Peyer's patch (tissue), 4 donors: ENCODE results near the gene ICA1L. TPM values are rescaled to one million over a fixed set of nuclear protein-coding genes. Genes with fewer than 3 reads are reported as not detected.

Experiments used
- DNase-seq, 3 donors: peaks; one replicate each; pipeline ENCODE4 v3.0.0-alpha.2; 2017 to 2019
- H3K27ac ChIP-seq, 4 donors: fragments of 200-600 bp; sonication (generic); one replicate each; pipeline ENCODE4 v1.5.1; 2016 to 2019
- H3K27me3 ChIP-seq, 2 donors: fragments of 200-600 bp; sonication (generic); one replicate each; pipeline ENCODE4 v1.5.1; 2019
- H3K36me3 ChIP-seq, 3 donors: fragments of 200-600 bp; sonication (generic); one replicate each; pipeline ENCODE4 v1.5.1; 2016 to 2019
- H3K4me1 ChIP-seq, 4 donors: fragments of 200-600 bp; sonication (generic); one replicate each; pipeline ENCODE4 v1.5.1; 2016 to 2019
- H3K4me3 ChIP-seq, 4 donors: fragments of 200-600 bp; sonication (generic); 1 replicate in 3 of 4; 2 replicates in 1 of 4; pipeline ENCODE4 v1.5.1; 2016 to 2019; ENCODE audit warnings: mild to moderate bottlenecking in 1 of 4
- H3K9me3 ChIP-seq, 4 donors: fragments of 200-600 bp; sonication (generic); one replicate each; pipeline ENCODE4 v1.5.1; 2016 to 2019; ENCODE audit warnings: mild to moderate bottlenecking in 1 of 4
- CTCF ChIP-seq, 6 experiments: fragments of 450-650 bp in 4 of 6; fragments of 200-600 bp in 2 of 6; sonication (generic) in 1 of 6; IDR thresholded peaks; one replicate each; pipeline ENCODE4 v1.5.1; 2017 to 2019; ENCODE audit warnings: antibody characterized with exemption in 6 of 6, mild to moderate bottlenecking in 3 of 6, moderate library complexity in 1 of 6
- POLR2A ChIP-seq, 2 donors: fragments of 450-650 bp; IDR thresholded peaks; one replicate each; pipeline ENCODE4 v1.5.1; 2017; ENCODE audit warnings: antibody characterized with exemption in 2 of 2, mild to moderate bottlenecking in 2 of 2, moderate library complexity in 2 of 2
- total RNA-seq, 4 donors: library from RNA; depleted of rRNA; stranded (reverse); fragments of >200 nt; gene quantifications; one replicate each; pipeline ENCODE4 v1.1.0, GENCODE V29; 2016

ICA1L gene
- total RNA-seq, 4 donors from 2014 or later, result 2.5 to 6.3 (median 4.9) TPM

GRCh38 chr2:202782940-202783558, 88.5 kb downstream of the ICA1L start:
- Histone ChIP-seq H3K27ac (no peak overlapping the region), H3K9me3 (no peaks in the 10 kb centered on the region), H3K4me3 (no peak overlapping the region), H3K27me3 (no peaks in the 10 kb centered on the region), H3K4me1 (no peaks in the 10 kb centered on the region), H3K36me3 (peaks cover 0 to 10% (median 0%) of the 10 kb centered on the region in 3 donors)
- TF ChIP-seq CTCF (IDR thresholded peaks at IDR 0.05), result no peak
- TF ChIP-seq POLR2A (IDR thresholded peaks at IDR 0.05), result no peak
- no peak for DNase-seq

- no peaks in the 10 kb centered on the region for H3K27me3 ChIP-seq
- DNase-seq, result no peak
- peaks cover 0 to 5% (median 0%) of the 10 kb centered on the region in 3 donors for H3K36me3 ChIP-seq
- no peak for TF ChIP-seq POLR2A (IDR thresholded peaks at IDR 0.05)
- TF ChIP-seq CTCF (IDR thresholded peaks at IDR 0.05), result no peak
- no peaks in the 10 kb centered on the region for H3K9me3 ChIP-seq
- H3K4me1 ChIP-seq, result no peaks in the 10 kb centered on the region
- H3K4me3 ChIP-seq, result no peak overlapping the region
- no peak overlapping the region for H3K27ac ChIP-seq
These were observed 91.0 kb downstream of the ICA1L start for GRCh38 chr2:202780514-202781021.

GRCh38 chr2:202778217-202778616, 93.3 kb downstream of the ICA1L start:
- no peak overlapping the region for H3K4me3 ChIP-seq
- H3K36me3 ChIP-seq, result peaks cover 0 to 5% (median 0%) of the 10 kb centered on the region in 3 donors
- H3K9me3 ChIP-seq, result no peaks in the 10 kb centered on the region
- TF ChIP-seq POLR2A (IDR thresholded peaks at IDR 0.05), result no peak
- no peak for TF ChIP-seq CTCF (IDR thresholded peaks at IDR 0.05)
- H3K27ac ChIP-seq, result no peak overlapping the region
- H3K27me3 ChIP-seq, result no peaks in the 10 kb centered on the region
- no peaks in the 10 kb centered on the region for H3K4me1 ChIP-seq
- no peak for DNase-seq

GRCh38 chr2:202774104-202774503, 97.5 kb downstream of the ICA1L start:
- DNase-seq, result no peak
- Histone ChIP-seq H3K27me3 (no peaks in the 10 kb centered on the region), H3K27ac (no peak overlapping the region), H3K4me1 (no peaks in the 10 kb centered on the region), H3K4me3 (no peak overlapping the region), H3K36me3 (peaks cover 0 to 14% (median 0%) of the 10 kb centered on the region in 3 donors), H3K9me3 (no peaks in the 10 kb centered on the region)
- no peak for TF ChIP-seq CTCF (IDR thresholded peaks at IDR 0.05)
- TF ChIP-seq POLR2A (IDR thresholded peaks at IDR 0.05), result no peak

- no peak for DNase-seq
- H3K4me3 ChIP-seq, result no peak overlapping the region
- H3K36me3 ChIP-seq, result peaks cover 0 to 9% (median 0%) of the 10 kb centered on the region in 3 donors
- no peak overlapping the region for H3K27ac ChIP-seq
- no peaks in the 10 kb centered on the region for H3K9me3 ChIP-seq
- H3K27me3 ChIP-seq, result no peaks in the 10 kb centered on the region
- no peaks in the 10 kb centered on the region for H3K4me1 ChIP-seq
- TF ChIP-seq CTCF (IDR thresholded peaks at IDR 0.05) (no peak), POLR2A (IDR thresholded peaks at IDR 0.05) (no peak)
These were observed 98.1 kb downstream of the ICA1L start for GRCh38 chr2:202773301-202773973.
